Activated CD4-positive, alpha-beta T cell treated with anti-CD3 and anti-CD28 coated beads for 36 hours (primary cell): ENCODE measurements around the gene BTBD2. TPM values are rescaled to one million over a fixed set of nuclear protein-coding genes. Genes with fewer than 3 reads are reported as not detected.
A peak's percentile ranks its signal among the peaks of the same experiment; 100 is the strongest.

Experiments
- ATAC-seq: fragments of 200-7000 bp; cut with Tn5 transposase; one replicate; pipeline ENCODE4 v1.10.0; 2021; ENCODE audit warnings: mild to moderate bottlenecking, moderate library complexity
- CTCF ChIA-PET: fragments of 350-600 bp; sonication (Branson Sonifier 250); formaldehyde crosslinking; loops from one replicate; lab custom pipeline; 2021; ENCODE audit warnings: antibody characterized with exemption; lab: Charles Lee
- POLR2A ChIA-PET: fragments of 350-600 bp; sonication (Branson Sonifier 250); formaldehyde crosslinking; loops from one replicate; lab custom pipeline; 2021; ENCODE audit warnings: antibody characterized with exemption, inconsistent platforms; lab: Charles Lee
- DNase-seq: peaks from one replicate; pipeline ENCODE4 v3.0.0-alpha.2; 2020
- H3K27ac Mint-ChIP-seq: one replicate; pipeline ENCODE4 v1.8.0; 2021; ENCODE audit warnings: mixed read lengths
- H3K27me3 Mint-ChIP-seq: one replicate; pipeline ENCODE4 v1.8.0; 2021; ENCODE audit warnings: mixed read lengths
- H3K36me3 Mint-ChIP-seq: one replicate; pipeline ENCODE4 v1.8.0; 2021; ENCODE audit warnings: low read depth, mixed read lengths
- H3K4me1 Mint-ChIP-seq: one replicate; pipeline ENCODE4 v1.8.0; 2021; ENCODE audit warnings: mixed read lengths
- H3K4me3 Mint-ChIP-seq: one replicate; pipeline ENCODE4 v1.8.0; 2021; ENCODE audit warnings: mild to moderate bottlenecking, moderate library complexity, mixed read lengths
- H3K9me3 Mint-ChIP-seq: one replicate; pipeline ENCODE4 v1.8.0; 2021; ENCODE audit warnings: low read depth, mixed read lengths
- intact Hi-C, 2 experiments: fragments of 100-400 bp; cut with DNase I in 1 of 2; cut with micrococcal nuclease in 1 of 2; formaldehyde crosslinking; loops; one replicate each; pipeline versions ENCODE4 v1.14.2 to v1.15.1; 2022 to 2024; cut with DNase I, micrococcal nuclease
- total RNA-seq, 2 experiments: library from RNA; stranded (reverse); gene quantifications; one replicate each; pipeline ENCODE4 v1.2.3, GENCODE V29; 2021

Gene BTBD2
- total RNA-seq, 2 experiments from 2014 or later = 46.7 to 61.8 TPM

DNA sequence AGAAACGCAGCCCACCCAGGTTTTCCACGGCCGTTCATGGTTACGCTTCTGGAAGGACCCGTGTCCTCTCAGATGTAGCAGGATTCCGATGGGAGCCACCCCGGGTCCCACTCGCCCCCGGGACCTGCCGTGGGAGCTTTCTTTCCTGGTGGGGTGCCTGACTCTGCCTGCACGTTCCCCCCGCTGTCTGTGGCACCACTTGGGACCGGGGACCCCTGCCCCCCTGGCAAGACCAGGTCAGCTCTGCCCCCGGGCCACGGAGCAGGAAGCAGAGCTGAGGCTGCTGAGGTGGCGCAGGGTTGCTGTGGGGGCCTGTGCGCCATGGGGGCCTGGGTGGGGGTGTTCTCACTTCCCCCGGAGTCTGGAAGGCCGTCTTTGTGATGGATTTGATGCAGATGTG is 62.5 kb downstream of the BTBD2 start:
- Mint-ChIP-seq H3K4me1 (peaks cover 8% of the 10 kb centered on the region), H3K9me3 (no peaks in the 10 kb centered on the region), H3K36me3 (no peaks in the 10 kb centered on the region), H3K27me3 (no peaks in the 10 kb centered on the region), H3K27ac (no peak overlapping the region), H3K4me3 (no peak overlapping the region)
- intact Hi-C loops = loop anchor here in 1 of 2 experiments (10.0 kb wide), 1 partner anchor 1498 kb away; no protein-coding TSS in a partner anchor
- ChIA-PET CTCF (interaction anchor here (0.5 kb wide), 1 partner anchor 115 kb away, joined by 3 read pairs; no protein-coding TSS in a partner anchor), POLR2A (interaction anchor here (0.6 kb wide), 1 partner anchor 15 kb away, joined by 4 read pairs; no protein-coding TSS in a partner anchor)
- DNase-seq = no peak
- ATAC-seq = no peak

DNA sequence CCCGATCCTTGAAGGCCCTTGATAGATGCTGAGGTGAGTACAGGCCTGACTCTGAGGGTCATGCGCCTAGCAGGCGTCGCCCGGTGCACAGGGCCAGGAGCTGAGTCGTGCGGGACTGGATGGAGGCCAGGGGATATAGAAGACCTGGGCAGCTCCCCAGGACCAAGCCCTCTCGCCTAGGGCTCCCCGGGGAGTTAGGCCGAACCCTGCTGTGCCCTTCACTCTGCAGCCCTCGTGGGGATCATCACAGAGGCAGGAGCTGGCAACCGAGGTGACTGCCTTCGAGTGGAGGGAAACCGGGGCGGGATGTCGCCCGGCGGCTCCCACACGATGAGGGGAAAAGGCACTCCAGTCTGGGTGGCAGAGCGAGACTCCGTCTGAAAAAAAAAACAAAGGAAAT is 62.9 kb downstream of the BTBD2 start:
- ATAC-seq (no peak), DNase-seq (no peak)
- no peaks in the 10 kb centered on the region for H3K9me3 Mint-ChIP-seq
- H3K27me3 Mint-ChIP-seq = no peaks in the 10 kb centered on the region
- no peak overlapping the region for H3K4me3 Mint-ChIP-seq
- ChIA-PET POLR2A (no interaction called here), CTCF (interaction anchor here (0.5 kb wide), 1 partner anchor 115 kb away, joined by 3 read pairs; no protein-coding TSS in a partner anchor)
- intact Hi-C loops = loop anchor here in 1 of 2 experiments (10.0 kb wide), 1 partner anchor 1498 kb away; no protein-coding TSS in a partner anchor
- no peaks in the 10 kb centered on the region for H3K36me3 Mint-ChIP-seq
- H3K27ac Mint-ChIP-seq = no peak overlapping the region
- H3K4me1 Mint-ChIP-seq = peaks cover 8% of the 10 kb centered on the region

- ATAC-seq (no peak), DNase-seq (no peak)
- Mint-ChIP-seq H3K27ac (no peak overlapping the region), H3K27me3 (no peaks in the 10 kb centered on the region), H3K36me3 (peaks cover 2% of the 10 kb centered on the region), H3K4me1 (peaks cover 12% of the 10 kb centered on the region), H3K4me3 (no peak overlapping the region), H3K9me3 (no peaks in the 10 kb centered on the region)
- ChIA-PET POLR2A (no interaction called here), CTCF (no interaction called here)
- intact Hi-C loops = loop anchor here in 1 of 2 experiments (10.0 kb wide), 1 partner anchor 1496 kb away; no protein-coding TSS in a partner anchor
Observed at GRCh38 chr19:1950640-1951039, 64.9 kb downstream of the BTBD2 start.

DNA sequence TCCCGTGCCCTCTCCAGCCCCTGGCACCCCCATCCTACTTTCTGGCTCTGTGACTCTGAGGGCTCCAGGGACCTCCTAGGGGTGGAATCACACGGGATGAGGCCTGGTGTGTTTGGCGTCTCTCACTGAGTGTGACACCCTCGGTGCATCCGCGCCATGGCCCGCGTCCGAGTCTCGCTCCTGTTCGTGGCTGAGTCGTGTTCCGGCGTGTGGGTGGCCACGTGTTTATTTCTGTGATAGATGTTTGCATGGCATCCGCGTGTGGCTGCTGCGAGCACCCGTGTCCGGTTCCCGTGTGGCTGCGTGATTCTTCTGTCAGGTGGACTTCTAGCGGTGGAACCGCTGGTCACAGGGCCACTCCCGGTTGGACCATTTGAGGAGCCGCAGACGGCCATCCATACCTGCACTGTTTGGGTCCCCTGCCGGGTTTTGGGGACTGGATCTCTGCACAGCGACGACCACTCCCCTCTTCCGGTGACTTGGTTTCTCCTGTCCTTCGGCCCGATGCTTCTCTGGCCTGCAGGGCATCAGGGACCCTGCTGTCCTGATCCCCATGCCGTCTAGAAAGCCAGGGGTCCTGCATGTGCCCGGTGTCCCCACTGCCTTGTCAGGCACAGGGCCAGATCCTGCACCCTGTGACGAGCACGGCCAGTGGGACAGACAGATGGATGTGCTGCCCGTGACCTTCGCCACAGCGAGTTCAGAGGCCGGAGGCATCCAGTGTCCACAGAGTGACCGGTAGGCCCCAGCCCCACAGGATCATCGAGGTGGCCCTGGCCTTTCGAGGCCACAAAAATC is 66.0 kb downstream of the BTBD2 start:
- no peak for DNase-seq
- ATAC-seq = no peak
- Mint-ChIP-seq H3K9me3 (no peaks in the 10 kb centered on the region), H3K4me1 (peaks cover 12% of the 10 kb centered on the region), H3K27ac (peak overlapping the region; percentile 14), H3K4me3 (no peak overlapping the region), H3K27me3 (no peaks in the 10 kb centered on the region), H3K36me3 (peaks cover 2% of the 10 kb centered on the region)
- intact Hi-C loops = loop anchor here in 1 of 2 experiments (10.0 kb wide), 1 partner anchor 1495 kb away; no protein-coding TSS in a partner anchor
- ChIA-PET CTCF (no interaction called here), POLR2A (no interaction called here)

DNA sequence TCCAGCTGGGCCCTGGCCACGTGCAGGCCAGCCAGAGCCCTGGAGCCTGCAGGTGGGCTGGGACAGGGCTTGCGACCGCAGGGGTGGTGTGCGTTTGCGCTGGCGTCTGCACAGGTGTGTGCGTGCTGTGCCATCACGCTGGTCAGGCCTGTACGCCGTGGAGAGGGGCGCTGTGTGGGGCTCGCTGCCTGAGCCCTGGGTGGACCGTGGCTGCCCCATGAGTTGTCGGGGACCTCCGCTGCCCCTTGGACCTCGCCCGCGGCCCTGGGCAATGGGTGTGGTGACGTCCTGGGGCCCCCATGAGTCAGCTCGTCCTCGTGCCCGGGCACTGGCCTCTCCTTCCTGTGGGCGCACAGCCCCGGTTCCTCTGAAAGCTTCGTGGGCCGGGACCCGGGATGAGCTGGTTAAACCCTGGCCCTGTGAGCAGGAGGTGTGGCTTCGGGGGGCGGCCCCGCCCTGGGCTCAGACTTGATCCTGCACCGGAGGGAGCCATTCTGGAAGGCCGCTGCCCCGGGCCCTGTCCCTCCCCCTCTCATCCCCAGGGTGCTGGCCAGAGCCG is 67.8 kb downstream of the BTBD2 start:
- no peak overlapping the region for H3K27ac Mint-ChIP-seq
- no peaks in the 10 kb centered on the region for H3K9me3 Mint-ChIP-seq
- H3K27me3 Mint-ChIP-seq = no peaks in the 10 kb centered on the region
- intact Hi-C loops = no loop called here
- H3K4me1 Mint-ChIP-seq = peaks cover 26% of the 10 kb centered on the region
- H3K36me3 Mint-ChIP-seq = peaks cover 4% of the 10 kb centered on the region
- CTCF ChIA-PET = interaction anchor here (0.6 kb wide), 1 partner anchor 59 kb away, joined by 3 read pairs; no protein-coding TSS in a partner anchor
- POLR2A ChIA-PET = interaction anchor here (0.6 kb wide), 1 partner anchor 14 kb away, joined by 7 read pairs; no protein-coding TSS in a partner anchor
- H3K4me3 Mint-ChIP-seq = no peak overlapping the region
- ATAC-seq (no peak), DNase-seq (no peak)

DNA sequence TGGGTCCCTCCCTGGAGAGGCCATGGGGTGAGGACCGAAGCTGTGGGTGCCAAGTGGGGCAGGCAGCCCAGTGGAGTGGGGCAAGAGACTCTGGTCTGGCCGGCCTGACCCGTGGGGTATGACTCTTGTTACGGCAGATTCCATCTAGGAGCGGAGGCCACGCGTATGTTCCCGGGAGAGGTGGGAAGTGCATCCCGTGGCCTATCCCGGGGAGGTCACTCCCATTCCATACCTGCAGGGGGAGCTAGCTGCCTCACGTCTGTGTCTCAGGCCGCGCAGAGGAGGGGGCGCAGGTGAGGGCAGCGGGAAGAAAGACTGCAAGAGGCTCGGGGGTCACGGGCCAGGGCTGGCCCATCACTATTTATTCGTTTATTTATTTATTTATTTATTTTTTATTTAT is 69.6 kb downstream of the BTBD2 start:
- H3K9me3 Mint-ChIP-seq = no peaks in the 10 kb centered on the region
- H3K27me3 Mint-ChIP-seq = no peaks in the 10 kb centered on the region
- CTCF ChIA-PET = interaction anchor here (0.6 to 1.6 kb wide), 5 partner anchors 12 to 293 kb away, joined by 3 to 7 read pairs (median 3); no protein-coding TSS in a partner anchor
- H3K27ac Mint-ChIP-seq = no peak overlapping the region
- H3K4me3 Mint-ChIP-seq = no peak overlapping the region
- peaks cover 27% of the 10 kb centered on the region for H3K4me1 Mint-ChIP-seq
- DNase-seq (peak; percentile 58), ATAC-seq (no peak)
- intact Hi-C loops = no loop called here
- H3K36me3 Mint-ChIP-seq = peaks cover 5% of the 10 kb centered on the region
- POLR2A ChIA-PET = no interaction called here

- Mint-ChIP-seq H3K27me3 (no peaks in the 10 kb centered on the region), H3K4me1 (peaks cover 31% of the 10 kb centered on the region), H3K9me3 (no peaks in the 10 kb centered on the region), H3K27ac (no peak overlapping the region), H3K36me3 (peaks cover 5% of the 10 kb centered on the region), H3K4me3 (no peak overlapping the region)
- no peak for DNase-seq
- no peak for ATAC-seq
- POLR2A ChIA-PET = no interaction called here
- CTCF ChIA-PET = interaction anchor here (1.6 kb wide), 1 partner anchor 18 kb away, joined by 7 read pairs; no protein-coding TSS in a partner anchor
- intact Hi-C loops = no loop called here
Observed at GRCh38 chr19:1944916-1945561, 70.5 kb downstream of the BTBD2 start.

DNA sequence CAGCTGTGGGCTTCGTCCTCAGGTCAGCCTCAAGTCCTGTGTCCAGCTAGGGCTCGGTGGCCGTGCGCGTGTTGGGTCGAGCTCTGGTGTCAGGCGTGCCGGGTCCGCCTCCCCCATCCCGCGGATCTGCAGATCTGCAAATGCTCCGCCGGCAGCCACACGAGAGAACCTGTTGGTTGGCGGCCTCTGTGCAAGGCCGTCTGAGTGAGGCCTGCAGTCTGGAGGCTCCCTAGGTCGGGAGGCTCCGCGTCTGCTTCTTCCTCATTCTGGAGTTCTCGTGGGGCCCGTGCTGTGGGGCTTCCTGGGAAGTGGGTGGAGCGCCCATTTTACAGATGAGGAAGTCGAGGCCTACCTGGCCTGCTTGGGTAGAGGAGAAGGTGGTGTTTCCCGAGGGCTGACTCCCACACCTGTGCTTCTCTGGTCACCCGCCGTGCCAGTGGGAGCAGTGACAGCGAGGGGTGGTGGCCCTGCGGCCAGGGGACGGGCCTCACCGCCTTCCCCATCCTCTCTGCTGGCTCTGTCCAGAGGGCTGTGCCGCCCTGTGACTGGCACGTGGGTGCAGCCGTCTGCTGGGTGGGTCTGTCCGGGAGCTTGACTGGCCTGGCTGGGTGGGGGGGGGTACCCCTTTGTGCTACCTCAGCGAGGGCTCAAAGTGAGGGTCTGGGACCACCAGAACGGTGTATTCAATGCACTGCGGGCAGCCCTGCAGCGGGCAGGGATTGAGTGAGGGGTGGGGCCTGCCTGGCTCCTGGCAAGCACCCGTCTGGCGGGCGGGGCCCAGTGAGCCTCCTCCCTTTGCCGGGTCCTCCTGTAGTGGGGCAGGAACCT is 71.2 kb downstream of the BTBD2 start:
- H3K4me1 Mint-ChIP-seq = peaks cover 37% of the 10 kb centered on the region
- CTCF ChIA-PET = interaction anchor here (1.1 kb wide), 1 partner anchor 18 kb away, joined by 3 read pairs; no protein-coding TSS in a partner anchor
- POLR2A ChIA-PET = no interaction called here
- no peaks in the 10 kb centered on the region for H3K27me3 Mint-ChIP-seq
- H3K4me3 Mint-ChIP-seq = no peak overlapping the region
- H3K27ac Mint-ChIP-seq = no peak overlapping the region
- no peak for DNase-seq
- intact Hi-C loops = no loop called here
- ATAC-seq = no peak
- no peaks in the 10 kb centered on the region for H3K9me3 Mint-ChIP-seq
- peaks cover 5% of the 10 kb centered on the region for H3K36me3 Mint-ChIP-seq

- no peak for ATAC-seq
- ChIA-PET POLR2A (no interaction called here), CTCF (interaction anchor here (1.1 kb wide), 1 partner anchor 19 kb away, joined by 3 read pairs; no protein-coding TSS in a partner anchor)
- peak overlapping the region; percentile 88 for H3K27ac Mint-ChIP-seq
- H3K4me3 Mint-ChIP-seq = peak overlapping the region; percentile 93
- intact Hi-C loops = loop anchor here in 1 of 2 experiments (2.0 kb wide), 2 partner anchors 71 to 841 kb away; partner anchors contain the start of genes BTBD2 and THOP1
- peaks cover 5% of the 10 kb centered on the region for H3K36me3 Mint-ChIP-seq
- no peaks in the 10 kb centered on the region for H3K9me3 Mint-ChIP-seq
- no peak for DNase-seq
- peaks cover 34% of the 10 kb centered on the region for H3K4me1 Mint-ChIP-seq
- no peaks in the 10 kb centered on the region for H3K27me3 Mint-ChIP-seq
Observed at GRCh38 chr19:1943661-1944087, 71.8 kb downstream of the BTBD2 start.

DNA sequence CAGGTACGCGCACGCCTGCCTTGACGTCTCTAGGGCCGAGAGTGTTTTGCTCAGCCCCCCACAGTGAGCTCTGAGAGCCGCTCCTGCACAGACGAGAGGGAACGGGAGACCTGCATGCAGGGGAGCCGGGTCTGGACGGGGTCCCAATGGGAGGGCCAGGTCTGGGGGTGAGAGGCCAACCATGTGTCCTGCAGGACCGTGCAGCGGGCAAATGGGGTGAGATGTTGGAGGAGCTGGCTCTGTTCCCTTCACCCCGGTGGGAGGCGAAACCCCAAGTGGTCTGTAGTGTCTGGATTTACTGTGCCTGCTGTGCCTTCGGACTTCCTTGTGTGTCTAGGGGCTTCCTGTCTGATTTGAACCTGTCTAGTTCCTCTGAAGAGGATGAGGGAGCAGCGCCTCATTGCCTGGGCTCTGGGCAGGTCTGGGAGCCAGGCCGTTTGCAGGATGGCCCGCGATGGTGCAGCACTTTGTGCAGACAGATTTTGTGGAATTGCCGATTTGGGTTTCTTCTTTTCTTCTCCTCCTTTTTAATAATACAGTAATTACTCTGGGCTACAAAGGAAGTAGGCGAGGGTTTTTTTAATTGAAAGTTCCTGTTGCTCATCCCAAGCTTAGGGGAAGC is 72.5 kb downstream of the BTBD2 start:
- Mint-ChIP-seq H3K27me3 (no peaks in the 10 kb centered on the region), H3K36me3 (peaks cover 5% of the 10 kb centered on the region), H3K9me3 (no peaks in the 10 kb centered on the region), H3K4me1 (peaks cover 30% of the 10 kb centered on the region), H3K27ac (peak overlapping the region; percentile 88), H3K4me3 (peak overlapping the region; percentile 93)
- ChIA-PET CTCF (interaction anchor here (1.1 kb wide), 1 partner anchor 19 kb away, joined by 3 read pairs; no protein-coding TSS in a partner anchor), POLR2A (no interaction called here)
- ATAC-seq (no peak), DNase-seq (no peak)
- intact Hi-C loops = loop anchor here in 1 of 2 experiments (1.0 to 2.0 kb wide), 3 partner anchors 72 to 842 kb away; partner anchors contain the start of genes BTBD2, IZUMO4, MOB3A and THOP1
